ENCODE results near the gene DLEC1.

Gene DLEC1

DNA sequence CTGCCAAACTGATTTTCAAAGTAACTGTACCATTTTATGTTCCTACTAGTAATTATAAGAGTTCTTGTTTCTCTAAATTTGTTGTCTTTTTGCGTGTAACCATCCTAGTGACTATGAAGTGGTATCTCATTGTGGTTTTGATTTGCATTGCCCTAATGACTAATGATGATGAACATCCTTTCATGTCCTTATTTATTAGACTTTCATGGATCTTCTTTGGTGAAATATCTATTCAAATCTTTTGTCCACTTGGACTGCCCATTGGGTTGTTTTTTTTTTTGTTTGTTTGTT is 130.0 kb downstream of the DLEC1 start:
- Histone ChIP-seq H3K27me3 (ENCODE audit: insufficient read depth, insufficient read length) (no peaks in the 10 kb centered on the region), H3K4me1 (ENCODE audit: insufficient read depth, insufficient read length) (no peaks in the 10 kb centered on the region), H3K4me3 (ENCODE audit: insufficient read length, low read depth) (no peak overlapping the region), H3K9me3 (ENCODE audit: insufficient read depth, low read length) (no peaks in the 10 kb centered on the region), H3K36me3 (ENCODE audit: insufficient read depth, insufficient read length, low read length) (peaks cover 6% of the 10 kb centered on the region), H3K9ac (ENCODE audit: insufficient read length, low read depth) (no peak overlapping the region)
- no peak for DNase-seq (ENCODE audit: low read depth, low spot score)
- TF ChIP-seq ZNF274 (IDR thresholded peaks at IDR 0.05; ENCODE audit: low read depth, low read length) (no peak), YY1 (IDR thresholded peaks at IDR 0.05; ENCODE audit: insufficient read depth, insufficient read length) (no peak), SUZ12 (IDR thresholded peaks at IDR 0.05; ENCODE audit: extremely low read depth, insufficient read depth, insufficient read length) (no peak)

DNA sequence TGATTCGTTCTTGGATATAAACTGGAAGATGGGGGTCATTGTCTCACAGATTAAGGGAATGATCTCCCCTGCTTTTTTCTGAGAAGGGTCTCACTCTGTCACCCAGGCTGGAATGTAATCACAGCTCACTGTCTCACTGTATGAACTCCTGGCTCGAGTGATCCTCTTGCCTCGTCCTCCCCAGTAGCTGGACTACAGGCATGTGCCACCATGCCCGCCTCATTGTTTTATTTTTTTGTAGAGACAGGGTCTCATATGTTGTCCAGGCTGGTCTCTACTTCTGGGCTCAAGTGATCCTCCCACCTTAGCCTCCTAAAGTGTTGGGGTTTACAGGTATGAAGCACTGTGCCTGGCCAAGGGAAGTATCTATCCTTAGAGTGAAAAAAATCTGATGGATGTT is 131.7 kb downstream of the DLEC1 start:
- TF ChIP-seq SUZ12 (IDR thresholded peaks at IDR 0.05; ENCODE audit: extremely low read depth, insufficient read depth, insufficient read length) (no peak), ZNF274 (IDR thresholded peaks at IDR 0.05; ENCODE audit: low read depth, low read length) (no peak), YY1 (IDR thresholded peaks at IDR 0.05; ENCODE audit: insufficient read depth, insufficient read length) (no peak)
- Histone ChIP-seq H3K4me1 (ENCODE audit: insufficient read depth, insufficient read length) (no peaks in the 10 kb centered on the region), H3K9ac (ENCODE audit: insufficient read length, low read depth) (no peak overlapping the region), H3K36me3 (ENCODE audit: insufficient read depth, insufficient read length, low read length) (peaks cover 6% of the 10 kb centered on the region), H3K9me3 (ENCODE audit: insufficient read depth, low read length) (no peaks in the 10 kb centered on the region), H3K4me3 (ENCODE audit: insufficient read length, low read depth) (no peak overlapping the region), H3K27me3 (ENCODE audit: insufficient read depth, insufficient read length) (no peaks in the 10 kb centered on the region)
- DNase-seq (ENCODE audit: low read depth, low spot score), result no peak

DNA sequence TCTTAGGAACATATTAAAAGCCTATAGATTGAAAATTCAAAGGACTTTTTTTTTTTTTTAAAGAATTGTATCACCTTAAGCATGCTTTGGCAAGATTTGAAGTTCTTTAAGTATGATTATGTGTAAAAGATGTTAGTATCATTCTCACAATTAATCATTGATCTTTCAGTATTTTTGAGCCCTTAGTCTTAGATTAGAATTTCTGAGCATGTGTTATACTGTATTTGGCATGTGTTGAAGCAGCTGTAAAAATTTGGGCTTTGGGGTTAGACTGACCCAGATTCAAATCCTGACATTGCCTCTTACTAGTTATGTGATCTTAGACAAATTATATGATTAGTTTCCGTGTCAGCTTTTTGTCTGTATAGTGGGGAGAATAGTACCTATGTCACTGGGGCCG is 132.6 kb downstream of the DLEC1 start:
- no peak for DNase-seq (ENCODE audit: low read depth, low spot score)
- peaks cover 6% of the 10 kb centered on the region for H3K36me3 ChIP-seq (ENCODE audit: insufficient read depth, insufficient read length, low read length)
- no peak overlapping the region for H3K9ac ChIP-seq (ENCODE audit: insufficient read length, low read depth)
- H3K27me3 ChIP-seq (ENCODE audit: insufficient read depth, insufficient read length), result no peaks in the 10 kb centered on the region
- TF ChIP-seq SUZ12 (IDR thresholded peaks at IDR 0.05; ENCODE audit: extremely low read depth, insufficient read depth, insufficient read length), result no peak
- TF ChIP-seq YY1 (IDR thresholded peaks at IDR 0.05; ENCODE audit: insufficient read depth, insufficient read length), result no peak
- TF ChIP-seq ZNF274 (IDR thresholded peaks at IDR 0.05; ENCODE audit: low read depth, low read length), result no peak
- no peaks in the 10 kb centered on the region for H3K9me3 ChIP-seq (ENCODE audit: insufficient read depth, low read length)
- H3K4me1 ChIP-seq (ENCODE audit: insufficient read depth, insufficient read length), result no peaks in the 10 kb centered on the region
- no peak overlapping the region for H3K4me3 ChIP-seq (ENCODE audit: insufficient read length, low read depth)

All from NT2/D1 (cell line).